NCI-H128 (cell line): Measurements from ENCODE around the gene LRRC72.
"Not testable (repeated sequence)": the region's sequence is repeated elsewhere in the genome, so short reads cannot be mapped to it uniquely, and the experiment has no call there.

ENCODE experiments used
- DNase-seq: peaks from one replicate; lab custom pipeline; 2025; ENCODE audit not compliant: unreplicated experiment; lab: John Stamatoyannopoulos, UW

Gene LRRC72

DNA sequence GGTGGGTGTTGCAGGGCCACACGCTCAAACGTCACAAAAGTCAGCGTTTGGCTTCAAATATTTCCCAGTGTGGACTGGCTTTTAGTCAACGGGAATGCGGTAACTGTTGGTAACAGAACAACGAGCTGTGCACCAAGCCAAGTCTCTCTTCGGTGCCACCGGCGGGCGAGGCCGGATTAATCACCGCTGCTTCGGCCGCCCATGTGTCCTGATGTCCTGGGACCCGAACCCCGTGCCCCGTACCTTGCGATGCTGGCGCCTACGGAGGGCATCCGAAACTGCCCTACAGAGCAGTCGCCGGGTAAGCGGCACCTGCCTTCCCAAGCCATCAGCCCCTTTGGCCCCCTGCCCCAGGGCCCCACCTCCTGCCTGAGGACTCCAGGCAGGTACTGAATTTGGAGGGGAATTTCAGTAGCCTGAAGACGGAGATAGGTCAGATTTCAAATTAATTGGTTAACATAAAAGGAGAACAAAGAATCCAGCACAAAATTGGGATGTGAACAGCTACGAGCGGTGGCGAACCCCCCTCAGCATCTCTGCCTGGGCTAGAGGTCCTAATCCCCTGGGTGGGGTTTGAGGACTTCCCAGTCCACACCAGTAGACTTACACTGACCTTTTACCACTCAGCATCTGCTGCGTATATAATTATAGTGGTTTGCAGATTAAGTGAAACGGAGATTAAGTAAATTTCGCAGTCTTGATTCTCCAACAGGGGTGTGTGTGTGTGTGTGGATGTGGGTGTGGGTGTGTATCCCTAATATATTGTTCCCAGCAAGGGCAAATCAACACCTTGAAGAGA lies at the start of gene LRRC72:
Gene LRRC72, plus strand, starts transcription at position 84 of the 799 bp plus-strand sequence. Its CDS starts 128 bp downstream, at position 212.
- DNase-seq: no peak

DNA sequence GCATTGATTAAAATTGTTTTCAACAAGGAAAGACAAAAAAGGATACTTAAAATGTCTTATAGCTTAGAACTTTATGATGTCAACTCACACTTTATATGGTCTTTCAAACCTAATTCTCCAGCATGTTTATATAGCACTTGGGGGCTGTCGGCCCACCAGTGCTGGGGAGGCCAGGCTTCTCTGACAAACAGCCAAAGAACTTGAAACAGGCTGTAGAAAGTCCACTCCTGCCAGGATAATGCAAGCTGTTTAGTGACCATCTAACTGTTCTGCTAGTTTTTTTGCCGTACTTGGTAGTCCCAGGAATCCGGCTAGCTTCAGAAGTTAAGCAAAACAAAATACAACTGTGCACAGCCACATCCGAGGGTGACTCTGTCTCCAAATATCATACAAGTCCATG lies 47.5 kb upstream of the LRRC72 start:
- DNase-seq: no peak

GRCh38 chr7:16479591-16479990 lies 47.0 kb upstream of the LRRC72 start:
- DNase-seq: no peak

DNA sequence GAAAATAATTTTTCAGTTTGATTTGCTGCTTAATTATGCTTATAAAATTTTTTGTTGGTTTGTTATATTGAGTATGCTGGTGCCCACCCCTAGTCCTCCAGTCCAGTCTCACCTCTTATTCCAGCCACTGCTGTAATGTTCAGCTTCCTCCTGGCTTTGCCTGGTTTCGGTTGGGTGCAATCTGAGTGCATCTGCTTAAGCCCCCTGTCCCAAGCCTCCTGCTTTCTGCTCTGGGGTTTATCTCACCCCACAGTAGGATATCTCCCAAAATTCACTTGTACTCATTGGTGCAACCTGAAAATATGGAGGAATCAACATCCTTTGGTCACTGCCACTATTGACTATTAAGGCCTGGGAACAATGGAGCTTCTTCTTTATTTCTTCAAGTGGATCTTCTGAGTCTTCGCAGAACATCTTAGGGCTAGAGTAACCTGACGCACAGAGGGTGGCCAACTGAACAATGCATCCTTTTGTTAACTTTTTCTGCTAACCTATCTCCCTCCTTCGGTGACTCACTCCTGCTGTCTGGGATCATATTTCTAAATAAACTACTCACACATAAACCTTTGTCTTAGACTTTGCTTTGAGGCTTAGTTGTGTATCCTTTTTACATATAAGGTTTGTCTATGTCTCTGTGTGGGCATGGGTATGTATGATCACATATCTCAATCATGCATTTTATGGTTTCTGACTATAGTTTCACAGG lies 42.0 kb upstream of the LRRC72 start:
- peak; percentile 2 for DNase-seq

DNA sequence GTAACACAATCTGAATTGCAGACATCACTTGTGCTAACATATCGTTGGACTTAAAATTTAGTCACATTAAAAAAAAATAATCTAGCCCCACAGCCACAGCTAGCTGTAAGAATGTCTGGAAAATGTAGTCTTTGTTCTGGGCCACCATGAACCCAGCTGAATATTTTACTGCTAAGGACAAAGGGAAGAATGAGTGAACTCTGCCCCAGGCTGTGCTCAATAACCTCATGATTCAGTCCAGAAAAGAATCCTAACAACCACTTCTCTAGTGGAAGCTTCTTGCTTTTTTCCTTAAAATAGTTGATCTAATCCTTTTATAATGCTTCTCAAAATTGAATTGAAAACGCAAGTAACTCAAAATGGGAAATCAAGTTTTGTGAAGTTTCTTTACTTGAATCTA lies 35.5 kb upstream of the LRRC72 start:
- DNase-seq: no peak

DNA sequence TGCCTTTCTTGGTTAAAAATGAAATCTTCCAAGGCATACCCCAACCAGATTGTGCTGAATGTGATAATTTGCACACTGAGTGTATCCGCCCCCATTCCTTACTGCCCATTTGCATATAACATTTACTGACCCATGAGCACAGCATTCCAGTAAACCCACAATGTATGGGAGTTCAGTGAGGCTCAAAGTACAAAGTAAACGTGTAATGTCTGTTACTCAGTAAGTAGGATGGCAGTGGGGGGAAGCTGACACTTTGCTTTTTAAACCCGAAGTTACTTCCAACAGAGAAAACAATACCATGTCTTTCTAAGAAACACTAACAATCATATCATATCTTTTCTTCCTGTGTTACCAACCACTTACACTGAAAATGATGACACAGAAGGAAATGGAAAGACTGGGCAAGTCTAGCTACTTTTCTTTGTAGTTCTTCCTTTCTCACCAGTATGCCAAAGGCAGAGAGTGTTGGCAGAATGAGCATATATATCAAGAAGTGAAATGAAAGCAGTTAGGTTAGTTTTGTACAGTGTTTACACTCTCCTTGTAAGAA lies 34.0 kb upstream of the LRRC72 start:
- no peak for DNase-seq

GRCh38 chr7:16493266-16493665 lies 33.4 kb upstream of the LRRC72 start:
- no peak for DNase-seq

DNA sequence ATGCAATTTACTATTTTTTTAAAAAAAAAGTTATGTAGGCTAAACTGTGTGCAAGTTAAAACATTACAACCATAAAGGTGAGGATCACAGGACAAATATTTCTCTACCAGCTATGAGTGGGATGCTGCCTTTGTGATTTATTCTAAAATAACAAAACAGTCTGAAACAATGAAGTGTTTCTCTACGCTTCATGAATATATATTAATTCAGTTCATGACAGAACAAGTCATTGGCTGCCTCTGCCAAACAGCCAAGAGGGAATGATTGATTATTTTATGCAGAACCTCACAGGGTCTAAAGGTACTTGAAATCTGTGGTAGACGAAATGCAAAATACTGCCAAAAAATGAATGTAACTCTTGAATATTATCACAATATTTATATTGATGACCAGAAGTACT lies 32.1 kb upstream of the LRRC72 start:
- DNase-seq: no peak

DNA sequence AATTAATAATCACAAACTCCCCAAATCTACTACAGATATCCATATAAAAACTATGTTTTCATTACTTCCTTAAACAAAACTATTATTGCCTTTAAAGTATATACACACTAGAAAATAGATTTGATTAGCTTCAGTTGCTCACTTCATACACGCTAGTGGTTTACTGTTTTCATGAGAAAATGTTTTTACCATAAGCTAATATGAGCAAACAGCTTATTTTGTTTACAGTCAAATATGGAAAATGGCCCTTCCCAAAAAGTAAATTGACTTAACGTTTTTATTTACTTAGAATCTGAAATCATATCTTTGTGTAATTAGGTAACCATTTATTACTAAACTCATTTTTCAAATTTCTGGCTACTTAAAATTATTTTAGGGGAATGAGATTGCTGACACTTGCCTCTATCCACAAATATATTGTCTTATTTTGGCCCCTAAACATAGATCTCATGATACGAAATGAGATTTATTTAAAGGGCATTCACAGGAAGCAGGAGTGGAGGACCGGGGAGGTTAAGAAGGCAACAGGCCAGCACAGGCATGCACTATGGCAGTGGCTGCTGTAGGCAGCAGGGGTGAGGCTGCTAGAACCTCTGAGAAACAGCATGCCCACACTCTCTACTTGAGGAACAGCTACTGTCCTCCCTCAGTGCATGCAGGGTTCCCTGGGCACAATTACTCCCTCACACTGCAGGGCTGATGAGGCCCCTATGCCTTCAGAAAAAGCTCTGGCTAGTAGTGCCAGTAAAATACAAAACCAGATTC lies 31.5 kb upstream of the LRRC72 start:
- no peak for DNase-seq

DNA sequence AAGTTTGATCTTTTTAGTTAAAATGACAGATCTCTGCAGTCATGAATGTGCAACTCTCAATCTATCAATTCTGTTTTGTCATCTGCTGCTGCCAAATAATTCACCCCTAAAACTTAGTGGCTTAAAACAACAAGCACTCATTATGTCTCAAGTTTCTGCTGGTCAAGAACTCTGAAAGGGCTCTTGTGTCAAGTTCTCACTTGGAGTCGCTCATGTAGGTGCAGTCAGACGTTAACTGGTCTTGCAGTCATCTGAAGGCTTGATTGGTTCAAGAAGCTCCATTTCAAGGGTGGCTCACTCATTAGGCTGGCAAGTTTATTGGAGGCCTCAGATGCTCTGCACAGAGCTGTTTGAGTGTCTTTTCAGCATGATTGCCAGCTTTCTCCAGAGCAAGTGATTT lies 28.5 kb upstream of the LRRC72 start:
- DNase-seq: no peak

DNA sequence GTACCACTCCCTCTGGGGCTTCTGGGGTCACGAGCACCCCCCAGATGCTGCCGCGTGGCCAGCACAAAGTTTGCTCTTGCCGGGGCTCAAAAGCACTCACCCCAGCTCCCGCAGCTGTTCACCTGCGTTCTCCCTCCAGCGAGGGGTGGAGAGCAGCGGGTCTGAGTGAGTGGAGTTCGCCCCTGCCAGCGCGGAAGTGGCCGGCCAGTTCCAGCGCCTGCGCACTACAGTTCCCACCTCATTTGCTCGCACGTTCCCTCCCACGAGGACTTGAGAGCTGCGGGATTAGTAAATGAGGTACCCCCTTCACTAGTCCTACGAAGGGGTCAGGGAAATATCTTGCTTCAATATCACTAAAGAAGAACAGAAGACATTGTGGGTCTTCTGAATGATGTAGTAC lies 24.3 kb upstream of the LRRC72 start:
- DNase-seq: no peak

DNA sequence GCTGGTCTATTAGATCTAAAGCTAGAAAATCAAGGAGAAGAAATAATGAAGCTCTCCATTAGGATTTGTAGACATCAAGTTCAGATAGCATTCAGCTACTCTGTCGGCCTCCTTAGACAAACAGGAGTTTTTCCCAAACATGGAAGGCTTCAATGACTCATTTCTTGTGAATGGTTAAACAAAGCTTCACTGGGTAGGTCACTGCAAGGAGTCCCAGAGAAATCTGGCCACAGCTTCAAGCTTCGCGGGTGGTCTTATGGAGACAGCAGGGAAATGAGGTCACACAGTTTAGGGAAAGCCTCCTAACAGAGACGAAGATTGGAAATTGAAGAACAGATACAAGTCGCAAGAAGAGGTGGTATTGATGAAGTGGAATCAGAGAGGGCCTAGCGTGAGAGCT lies 22.6 kb upstream of the LRRC72 start:
- no peak for DNase-seq

DNA sequence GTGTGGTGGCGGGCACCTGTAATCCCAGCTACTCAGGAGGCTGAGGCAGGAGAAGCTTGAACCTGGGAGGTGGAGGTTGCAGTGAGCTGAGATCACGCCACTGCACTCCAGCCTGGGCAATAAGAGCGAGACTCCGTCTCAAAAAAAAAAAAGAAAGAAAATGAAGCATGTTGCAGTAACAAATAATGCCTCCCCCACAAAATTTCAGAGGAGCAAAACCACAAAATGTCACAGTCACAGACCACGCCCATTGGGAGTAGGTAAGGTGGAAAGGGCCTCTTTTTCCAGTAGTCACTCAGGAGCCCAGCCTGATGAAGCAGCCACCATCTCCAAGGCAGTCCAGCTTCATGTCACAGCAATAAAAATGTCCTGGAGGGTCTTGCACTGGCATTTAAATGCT lies 20.2 kb upstream of the LRRC72 start:
- not testable (repeated sequence) for DNase-seq

GRCh38 chr7:16509829-16510228 lies 16.8 kb upstream of the LRRC72 start:
- no peak for DNase-seq

DNA sequence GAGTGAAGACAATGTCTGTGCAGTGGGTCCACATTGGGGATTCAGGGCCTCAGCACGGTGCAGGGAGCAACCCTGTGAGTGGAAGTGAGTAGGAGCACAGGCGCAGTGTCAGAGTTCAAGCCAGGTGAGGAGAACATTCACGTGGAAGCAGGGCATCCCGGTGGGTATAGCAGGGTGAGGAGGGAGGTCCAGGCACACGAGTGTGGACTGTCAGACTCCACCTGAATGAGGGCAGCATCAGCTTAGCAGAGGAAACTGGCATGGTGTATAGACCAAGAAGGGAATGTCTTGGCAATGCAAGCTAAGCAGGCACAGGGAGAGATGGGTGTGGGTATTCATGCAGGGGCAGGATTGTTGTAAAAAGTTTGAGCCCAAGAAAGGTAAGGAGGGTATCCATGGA lies 15.3 kb upstream of the LRRC72 start:
- DNase-seq: no peak

GRCh38 chr7:16512097-16512496 lies 14.5 kb upstream of the LRRC72 start:
- DNase-seq: no peak

- no peak for DNase-seq
Measured at GRCh38 chr7:16514271-16514670, 12.4 kb upstream of the LRRC72 start.

GRCh38 chr7:16514729-16515128 lies 11.9 kb upstream of the LRRC72 start:
- no peak for DNase-seq

- DNase-seq: no peak
Measured at GRCh38 chr7:16515785-16516685, 10.6 kb upstream of the LRRC72 start.

DNA sequence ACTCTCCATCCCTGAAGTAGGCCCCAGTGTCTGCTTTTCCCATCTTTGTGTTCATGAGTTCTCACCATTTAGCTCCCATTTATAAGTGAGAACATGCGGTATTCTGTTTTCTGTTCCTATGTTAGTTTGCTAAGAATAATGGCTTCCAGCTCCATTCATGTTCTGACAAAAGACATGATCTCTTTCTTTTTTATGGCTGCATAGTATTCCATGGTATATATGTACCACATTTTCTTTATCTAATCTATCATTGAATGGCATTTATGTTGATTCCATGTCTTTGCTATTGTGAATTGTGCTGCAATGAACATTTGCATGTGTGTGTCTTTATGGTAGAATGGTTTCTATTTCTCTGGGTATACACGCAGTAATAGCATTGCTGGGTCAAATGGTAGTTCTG lies 6.6 kb upstream of the LRRC72 start:
- DNase-seq: not testable (repeated sequence)
